ENCODE data around the gene ARHGAP12. TPM values are rescaled to one million over a fixed set of nuclear protein-coding genes. Genes with fewer than 3 reads are reported as not detected.

ARHGAP12 gene
- total RNA-seq, 1 donor from 2014 or later: 68.9 TPM

DNA sequence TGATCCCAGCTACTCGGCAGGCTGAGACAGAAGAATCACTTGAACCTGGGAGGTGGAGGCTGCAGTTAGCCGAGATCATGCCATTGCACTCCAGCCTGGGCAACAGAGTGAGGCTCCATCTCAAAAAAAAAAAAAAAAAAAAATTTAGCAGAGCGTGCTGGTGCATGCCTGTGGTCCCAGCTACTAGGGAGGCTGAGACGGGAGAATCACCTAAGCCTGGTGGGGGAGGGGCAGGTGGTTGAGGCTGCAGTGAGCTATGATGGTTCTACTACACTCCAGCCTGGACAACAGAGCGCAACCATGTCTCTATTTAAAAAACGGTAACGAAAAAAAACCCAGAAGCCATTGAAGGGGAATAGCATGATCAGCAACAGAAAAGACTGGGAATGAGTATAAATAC, 89.9 kb downstream of the ARHGAP12 start:
- no peaks in the 10 kb centered on the region for H3K9me3 ChIP-seq (ENCODE audit: low read depth)
- TF ChIP-seq EZH2phosphoT487 (IDR thresholded peaks at IDR 0.05): no peak
- no peak for TF ChIP-seq CTCF (IDR thresholded peaks at IDR 0.05)
- TF ChIP-seq EZH2 (IDR thresholded peaks at IDR 0.05): no peak
- no peaks in the 10 kb centered on the region for H3K4me1 ChIP-seq
- no peaks in the 10 kb centered on the region for H3K79me2 ChIP-seq (ENCODE audit: low read depth)
- H3K27ac ChIP-seq: no peak overlapping the region
- peaks cover 8% of the 10 kb centered on the region for H3F3A ChIP-seq (ENCODE audit: low read depth)
- H4K20me1 ChIP-seq (ENCODE audit: low read depth): no peaks in the 10 kb centered on the region
- no peaks in the 10 kb centered on the region for H3K9me3 Mint-ChIP-seq
- H3K4me3 Mint-ChIP-seq: no peak overlapping the region
- peak; percentile 8 for DNase-seq (ENCODE audit: low spot score)
- H3K4me3 ChIP-seq: no peak overlapping the region
- H3K27me3 Mint-ChIP-seq (ENCODE audit: insufficient read depth, low read depth): no peaks in the 10 kb centered on the region
- no peaks in the 10 kb centered on the region for H3K27me3 ChIP-seq
- H3K9ac ChIP-seq: no peak overlapping the region
- no peaks in the 10 kb centered on the region for H3K36me3 ChIP-seq
- no peak overlapping the region for H2AFZ ChIP-seq (replicated peaks)
- no peak overlapping the region for H3K27ac Mint-ChIP-seq
- H3K4me2 ChIP-seq: no peak overlapping the region
- H3K4me1 Mint-ChIP-seq: peaks cover 10% of the 10 kb centered on the region
- peaks cover 1% of the 10 kb centered on the region for H3K36me3 Mint-ChIP-seq

DNA sequence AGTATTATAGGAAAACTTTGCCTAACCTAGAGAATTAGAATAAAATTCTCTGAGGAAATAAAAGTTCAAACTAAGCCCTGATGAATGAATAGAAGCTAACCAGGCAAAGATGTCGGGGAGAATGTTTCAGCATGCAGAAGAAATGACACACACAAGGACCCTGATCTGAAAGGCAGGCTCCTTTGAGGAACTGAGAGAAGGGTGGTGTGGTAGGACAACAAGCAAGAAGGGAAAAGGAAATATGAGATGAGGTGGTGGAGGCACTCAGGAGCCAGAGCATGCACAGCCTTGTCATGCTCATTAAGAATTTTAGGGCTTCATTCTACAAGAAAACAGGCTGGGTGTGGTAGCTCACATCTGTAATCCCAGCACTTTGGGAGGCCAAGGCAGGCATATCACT, 90.6 kb downstream of the ARHGAP12 start:
- no peak for DNase-seq (ENCODE audit: low spot score)
- TF ChIP-seq EZH2phosphoT487 (IDR thresholded peaks at IDR 0.05) (no peak), CTCF (IDR thresholded peaks at IDR 0.05) (no peak), EZH2 (IDR thresholded peaks at IDR 0.05) (no peak)
- H3K9ac ChIP-seq: no peak overlapping the region
- Mint-ChIP-seq H3K36me3 (peaks cover 1% of the 10 kb centered on the region), H3K4me1 (peaks cover 17% of the 10 kb centered on the region), H3K27ac (no peak overlapping the region), H3K9me3 (no peaks in the 10 kb centered on the region), H3K4me3 (no peak overlapping the region), H3K27me3 (ENCODE audit: insufficient read depth, low read depth) (no peaks in the 10 kb centered on the region)
- no peak overlapping the region for H3K4me2 ChIP-seq
- H3K9me3 ChIP-seq (ENCODE audit: low read depth): no peaks in the 10 kb centered on the region
- H3K4me3 ChIP-seq: no peak overlapping the region
- H3K36me3 ChIP-seq: no peaks in the 10 kb centered on the region
- H4K20me1 ChIP-seq (ENCODE audit: low read depth): no peaks in the 10 kb centered on the region
- H3K27me3 ChIP-seq: no peaks in the 10 kb centered on the region
- H3F3A ChIP-seq (ENCODE audit: low read depth): peaks cover 8% of the 10 kb centered on the region
- H2AFZ ChIP-seq (replicated peaks): no peak overlapping the region
- no peaks in the 10 kb centered on the region for H3K79me2 ChIP-seq (ENCODE audit: low read depth)
- no peaks in the 10 kb centered on the region for H3K4me1 ChIP-seq
- no peak overlapping the region for H3K27ac ChIP-seq

DNA sequence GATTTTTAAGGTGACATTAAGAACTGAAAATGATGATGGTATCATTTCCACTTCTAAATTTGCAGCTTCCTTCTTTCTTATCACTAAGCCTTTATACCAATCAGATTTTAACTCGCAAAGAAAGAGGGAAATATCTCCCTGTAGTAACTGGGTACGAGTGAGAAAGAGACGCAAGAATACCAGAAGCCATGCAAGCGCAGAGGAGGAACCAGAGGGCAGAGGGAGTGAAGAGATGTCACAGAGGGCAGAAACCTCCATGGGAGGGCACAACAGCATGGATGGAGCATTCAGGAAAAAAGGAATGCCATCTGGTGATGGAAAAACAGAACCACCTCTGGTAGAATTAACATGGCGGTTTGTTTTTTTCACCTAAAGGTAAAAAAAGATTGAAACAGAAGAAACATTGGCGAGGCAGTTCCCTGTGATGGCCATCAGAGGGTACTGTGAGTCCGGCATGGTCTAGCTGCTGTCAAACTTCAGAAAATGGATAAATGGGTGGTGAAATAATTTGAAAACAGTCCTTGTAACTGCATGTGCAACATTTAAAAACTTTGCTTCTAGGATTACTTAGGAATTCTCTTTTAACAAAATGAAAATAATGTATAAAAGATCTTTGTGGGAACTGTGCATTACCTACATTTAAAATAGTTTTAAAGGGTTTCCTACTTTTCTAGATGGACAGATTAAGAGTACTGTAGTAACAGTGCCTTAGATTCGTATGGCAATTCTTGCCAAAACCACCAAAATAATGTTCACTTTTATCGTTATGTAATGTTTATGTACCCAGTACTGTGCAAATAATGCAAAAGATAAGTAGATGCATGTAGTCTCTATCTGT, 91.8 kb downstream of the ARHGAP12 start:
- Histone ChIP-seq H3K27me3 (no peaks in the 10 kb centered on the region), H3K27ac (no peak overlapping the region), H3F3A (ENCODE audit: low read depth) (peaks cover 8% of the 10 kb centered on the region), H4K20me1 (ENCODE audit: low read depth) (no peaks in the 10 kb centered on the region), H3K9me3 (ENCODE audit: low read depth) (no peaks in the 10 kb centered on the region), H3K4me3 (no peak overlapping the region), H3K79me2 (ENCODE audit: low read depth) (no peaks in the 10 kb centered on the region), H3K4me1 (no peaks in the 10 kb centered on the region), H3K36me3 (no peaks in the 10 kb centered on the region), H3K4me2 (no peak overlapping the region), H3K9ac (no peak overlapping the region), H2AFZ (replicated peaks) (no peak overlapping the region)
- no peaks in the 10 kb centered on the region for H3K27me3 Mint-ChIP-seq (ENCODE audit: insufficient read depth, low read depth)
- H3K36me3 Mint-ChIP-seq: peaks cover 1% of the 10 kb centered on the region
- TF ChIP-seq EZH2phosphoT487 (IDR thresholded peaks at IDR 0.05): no peak
- peak; percentile 76 for TF ChIP-seq CTCF (IDR thresholded peaks at IDR 0.05)
- H3K4me1 Mint-ChIP-seq: peaks cover 17% of the 10 kb centered on the region
- DNase-seq (ENCODE audit: low spot score): peak; percentile 60
- H3K27ac Mint-ChIP-seq: no peak overlapping the region
- H3K9me3 Mint-ChIP-seq: no peaks in the 10 kb centered on the region
- H3K4me3 Mint-ChIP-seq: no peak overlapping the region

Measured in neural progenitor cell (in vitro differentiated cells).